ENCODE measurements around the gene HES5. TPM values are rescaled to one million over a fixed set of nuclear protein-coding genes. Genes with fewer than 3 reads are reported as not detected.

HES5 gene
- total and polyA plus RNA-seq, 2 donors (not counting 3 experiments of a cell fraction or from before 2014, with no cell fraction given) = 0.07 TPM; not detected in 1

DNA sequence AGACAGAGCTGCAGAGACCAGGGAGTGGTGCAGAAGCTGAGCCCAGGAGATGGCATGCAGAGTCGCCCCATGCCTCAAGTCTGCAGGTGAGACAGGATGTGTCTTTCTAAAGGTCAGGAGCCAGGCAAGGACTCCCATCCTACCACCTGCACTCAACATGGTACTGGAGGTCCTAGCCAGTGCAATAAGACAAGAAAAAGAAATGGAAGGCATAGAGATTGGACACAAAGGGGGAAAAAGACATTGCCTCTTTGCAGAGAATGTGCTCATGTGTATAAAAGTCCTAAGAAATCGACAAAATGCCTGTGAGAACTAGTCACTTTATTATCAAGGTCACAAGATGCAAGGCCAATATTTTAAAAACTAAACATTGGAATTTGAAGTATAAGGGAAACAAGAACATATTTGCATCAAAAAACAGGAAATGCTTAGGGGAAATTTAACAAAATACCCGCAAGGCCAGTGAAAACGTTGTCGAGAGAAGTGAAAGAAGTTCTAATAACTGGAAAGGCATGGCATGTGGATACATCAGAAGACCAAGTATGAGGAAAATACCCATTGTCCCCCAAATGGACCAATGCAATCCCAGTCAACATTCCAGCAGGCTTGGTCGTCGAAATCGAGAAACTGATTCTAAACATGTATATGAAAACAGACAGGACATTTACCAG is 43.3 kb upstream of the HES5 start:
- Histone ChIP-seq H3K4me1 (ENCODE audit: control insufficient read depth, extremely low read depth, insufficient read depth, low read length) (peaks cover 6% of the 10 kb centered on the region), H4K20me1 (replicated peaks; ENCODE audit: control insufficient read depth, extremely low read depth, insufficient read depth, low read length) (no peaks in the 10 kb centered on the region), H3K4me3 (replicated peaks in 1 of 3; ENCODE audit: insufficient read depth in 1 of 3, low read depth in 1 of 3, low read length in 3 of 3) (no peak overlapping the region), H3K9ac (replicated peaks; ENCODE audit: extremely low read depth, insufficient read depth, low read length) (no peak overlapping the region), H3K4me2 (ENCODE audit: insufficient read depth, low read length) (no peak overlapping the region), H3K79me2 (ENCODE audit: control insufficient read depth, insufficient read depth, low read length) (no peaks in the 10 kb centered on the region), H3K27ac (ENCODE audit: insufficient read depth, low read depth, low read length) (no peak overlapping the region), H3K27me3 (ENCODE audit: control insufficient read depth in 2 of 2, insufficient read depth in 2 of 2, low read length in 2 of 2) (peaks cover 2 to 4% of the 10 kb centered on the region in 2 experiments), H3K36me3 (ENCODE audit: control insufficient read depth in 2 of 2, extremely low read depth in 1 of 2, insufficient read depth in 2 of 2, low read length in 2 of 2) (no peaks in the 10 kb centered on the region), H2AFZ (ENCODE audit: low read depth, low read length) (no peak overlapping the region), H3K9me1 (replicated peaks; ENCODE audit: control insufficient read depth, extremely low read depth, insufficient read depth, low read length) (no peaks in the 10 kb centered on the region), H3K9me3 (replicated peaks; ENCODE audit: control insufficient read depth, insufficient read depth, low read length) (no peaks in the 10 kb centered on the region)
- no peak for FAIRE-seq
- intact Hi-C loops (cut with micrococcal nuclease) = no loop called here
- no peak for DNase-seq (ENCODE audit: low read depth, low spot score)
- BruUV-seq (replicated peaks) = no TSS peak
- CTCF ChIA-PET = interaction anchor here (0.7 kb wide), 1 partner anchor 12 kb away, joined by 3 read pairs; no protein-coding TSS in a partner anchor
- TF ChIP-seq EZH2 (IDR thresholded peaks at IDR 0.05; ENCODE audit: borderline replicate concordance, low read depth, low read length, severe bottlenecking) (no peak), MYC (IDR thresholded peaks at IDR 0.05; ENCODE audit: low read depth, low read length) (no peak), JUN (IDR thresholded peaks at IDR 0.05; ENCODE audit: borderline replicate concordance, insufficient read depth, insufficient read length, low read depth) (no peak), POLR2AphosphoS5 (IDR thresholded peaks at IDR 0.05; ENCODE audit: insufficient read depth, low read depth, low read length) (no peak), GATA2 (IDR thresholded peaks at IDR 0.05; ENCODE audit: insufficient read depth, insufficient read length, low read depth, low read length) (no peak), FOS (IDR thresholded peaks at IDR 0.05; ENCODE audit: borderline replicate concordance, insufficient read depth, low read length) (no peak), POLR2A (IDR thresholded peaks at IDR 0.05; ENCODE audit: low read depth, low read length) (no peak)
- TF ChIP-seq, protein P1, sequence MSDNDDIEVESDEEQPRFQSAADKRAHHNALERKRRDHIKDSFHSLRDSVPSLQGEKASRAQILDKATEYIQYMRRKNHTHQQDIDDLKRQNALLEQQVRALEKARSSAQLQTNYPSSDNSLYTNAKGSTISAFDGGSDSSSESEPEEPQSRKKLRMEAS (IDR thresholded peaks at IDR 0.05; ENCODE audit: insufficient read depth, insufficient read length) = no peak
- TF ChIP-seq, protein P2, sequence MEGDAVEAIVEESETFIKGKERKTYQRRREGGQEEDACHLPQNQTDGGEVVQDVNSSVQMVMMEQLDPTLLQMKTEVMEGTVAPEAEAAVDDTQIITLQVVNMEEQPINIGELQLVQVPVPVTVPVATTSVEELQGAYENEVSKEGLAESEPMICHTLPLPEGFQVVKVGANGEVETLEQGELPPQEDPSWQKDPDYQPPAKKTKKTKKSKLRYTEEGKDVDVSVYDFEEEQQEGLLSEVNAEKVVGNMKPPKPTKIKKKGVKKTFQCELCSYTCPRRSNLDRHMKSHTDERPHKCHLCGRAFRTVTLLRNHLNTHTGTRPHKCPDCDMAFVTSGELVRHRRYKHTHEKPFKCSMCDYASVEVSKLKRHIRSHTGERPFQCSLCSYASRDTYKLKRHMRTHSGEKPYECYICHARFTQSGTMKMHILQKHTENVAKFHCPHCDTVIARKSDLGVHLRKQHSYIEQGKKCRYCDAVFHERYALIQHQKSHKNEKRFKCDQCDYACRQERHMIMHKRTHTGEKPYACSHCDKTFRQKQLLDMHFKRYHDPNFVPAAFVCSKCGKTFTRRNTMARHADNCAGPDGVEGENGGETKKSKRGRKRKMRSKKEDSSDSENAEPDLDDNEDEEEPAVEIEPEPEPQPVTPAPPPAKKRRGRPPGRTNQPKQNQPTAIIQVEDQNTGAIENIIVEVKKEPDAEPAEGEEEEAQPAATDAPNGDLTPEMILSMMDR (IDR thresholded peaks at IDR 0.05; ENCODE audit: extremely low read depth in 1 of 2, insufficient read depth in 1 of 2, low read depth in 1 of 2, low read length in 2 of 2) = no peak
- POLR2A ChIA-PET = no interaction called here
- dilution Hi-C loops (cut with MboI; ENCODE audit: extremely low pct_ligation_motif_present, low sequenced_read_pairs) = no loop called here

All from endothelial cell of umbilical vein (primary cell).